ENCODE data around the gene NOD2. TPM values are rescaled to one million over a fixed set of nuclear protein-coding genes. Genes with fewer than 3 reads are reported as not detected.

The NOD2 gene
- total RNA-seq, 1 donor from 2014 or later, result 0.51 TPM

- H3K36me3 Mint-ChIP-seq (ENCODE audit: low read depth), result no peaks in the 10 kb centered on the region
- no peak for TF ChIP-seq CTCF (conservative IDR thresholded peaks at IDR 0.05)
- H3K27me3 Mint-ChIP-seq (ENCODE audit: low read depth), result no peaks in the 10 kb centered on the region
- no peak for DNase-seq (ENCODE audit: low read depth, low spot score)
- H3K27ac Mint-ChIP-seq (ENCODE audit: unreplicated experiment), result peak overlapping the region; percentile 94
- peak overlapping the region; percentile 56 for H3K4me3 Mint-ChIP-seq
- H3K9me3 Mint-ChIP-seq, result no peaks in the 10 kb centered on the region
- H3K4me1 Mint-ChIP-seq, result peaks cover 28% of the 10 kb centered on the region
Observed at GRCh38 chr16:50717091-50717490, 23.7 kb downstream of the NOD2 start.

GRCh38 chr16:50717494-50717893 lies 24.1 kb downstream of the NOD2 start:
- Mint-ChIP-seq H3K9me3 (no peaks in the 10 kb centered on the region), H3K4me3 (peak overlapping the region; percentile 56), H3K4me1 (peaks cover 26% of the 10 kb centered on the region), H3K27me3 (ENCODE audit: low read depth) (no peaks in the 10 kb centered on the region), H3K36me3 (ENCODE audit: low read depth) (no peaks in the 10 kb centered on the region), H3K27ac (ENCODE audit: unreplicated experiment) (peak overlapping the region; percentile 94)
- no peak for DNase-seq (ENCODE audit: low read depth, low spot score)
- TF ChIP-seq CTCF (conservative IDR thresholded peaks at IDR 0.05), result no peak

- TF ChIP-seq CTCF (conservative IDR thresholded peaks at IDR 0.05), result no peak
- H3K27me3 Mint-ChIP-seq (ENCODE audit: low read depth), result no peaks in the 10 kb centered on the region
- H3K36me3 Mint-ChIP-seq (ENCODE audit: low read depth), result no peaks in the 10 kb centered on the region
- peaks cover 24% of the 10 kb centered on the region for H3K4me1 Mint-ChIP-seq
- DNase-seq (ENCODE audit: low read depth, low spot score), result no peak
- H3K4me3 Mint-ChIP-seq, result no peak overlapping the region
- no peaks in the 10 kb centered on the region for H3K9me3 Mint-ChIP-seq
- no peak overlapping the region for H3K27ac Mint-ChIP-seq (ENCODE audit: unreplicated experiment)
Observed at GRCh38 chr16:50718061-50718760, 24.8 kb downstream of the NOD2 start.

- Mint-ChIP-seq H3K4me1 (peaks cover 24% of the 10 kb centered on the region), H3K27ac (ENCODE audit: unreplicated experiment) (no peak overlapping the region), H3K27me3 (ENCODE audit: low read depth) (no peaks in the 10 kb centered on the region), H3K9me3 (peaks cover under 1% of the 10 kb centered on the region), H3K4me3 (no peak overlapping the region), H3K36me3 (ENCODE audit: low read depth) (no peaks in the 10 kb centered on the region)
- no peak for DNase-seq (ENCODE audit: low read depth, low spot score)
- TF ChIP-seq CTCF (conservative IDR thresholded peaks at IDR 0.05), result no peak
Observed at GRCh38 chr16:50718761-50719400, 25.5 kb downstream of the NOD2 start.

- H3K4me1 Mint-ChIP-seq, result peaks cover 24% of the 10 kb centered on the region
- H3K27me3 Mint-ChIP-seq (ENCODE audit: low read depth), result no peaks in the 10 kb centered on the region
Observed at GRCh38 chr16:50719401-50720337, 26.3 kb downstream of the NOD2 start.

More at GRCh38 chr16:50719401-50720337, 26.3 kb downstream of the NOD2 start:
- Mint-ChIP-seq H3K27ac (ENCODE audit: unreplicated experiment) (peak overlapping the region; percentile 95), H3K9me3 (peaks cover 8% of the 10 kb centered on the region), H3K36me3 (ENCODE audit: low read depth) (no peaks in the 10 kb centered on the region), H3K4me3 (no peak overlapping the region)
- no peak for DNase-seq (ENCODE audit: low read depth, low spot score)
- TF ChIP-seq CTCF (conservative IDR thresholded peaks at IDR 0.05), result no peak
